ENCODE measurements around the gene PRRX2.

GRCh38 chr9:129667378-129667777 is 1.9 kb downstream of the PRRX2 start:
- TF ChIP-seq CSRNP3 (CRISPR knock-in tag; IDR thresholded peaks at IDR 0.05), result no peak
- no peak for TF ChIP-seq ZFP30 (CRISPR knock-in tag; IDR thresholded peaks at IDR 0.05)
- no peak for TF ChIP-seq ZFP3 (CRISPR knock-in tag; IDR thresholded peaks at IDR 0.05)
- TF ChIP-seq BACH2 (CRISPR knock-in tag; IDR thresholded peaks at IDR 0.05; ENCODE audit: borderline replicate concordance), result no peak
- TF ChIP-seq ZC3H10 (CRISPR knock-in tag; IDR thresholded peaks at IDR 0.05), result no peak
- TF ChIP-seq CSDC2 (CRISPR knock-in tag; IDR thresholded peaks at IDR 0.05), result no peak
- TF ChIP-seq TSHZ2 (CRISPR knock-in tag; IDR thresholded peaks at IDR 0.05), result no peak
- no peak for TF ChIP-seq PATZ1 (CRISPR knock-in tag; IDR thresholded peaks at IDR 0.05; ENCODE audit: borderline replicate concordance)
- TF ChIP-seq PPARA (CRISPR knock-in tag; IDR thresholded peaks at IDR 0.05; ENCODE audit: borderline replicate concordance), result no peak
- no peak for TF ChIP-seq GLIS3 (CRISPR knock-in tag; IDR thresholded peaks at IDR 0.05)
- TF ChIP-seq ARNTL (CRISPR knock-in tag; IDR thresholded peaks at IDR 0.05; ENCODE audit: borderline replicate concordance, low read depth), result no peak
